NCI-H69 (cell line): ENCODE data around the gene PEX10.
"Not testable (repeated sequence)": the region's sequence is repeated elsewhere in the genome, so short reads cannot be mapped to it uniquely, and the experiment has no call there.

ENCODE experiments used
- DNase-seq: peaks from one replicate; lab custom pipeline; 2025; lab: John Stamatoyannopoulos, UW

Gene PEX10

DNA sequence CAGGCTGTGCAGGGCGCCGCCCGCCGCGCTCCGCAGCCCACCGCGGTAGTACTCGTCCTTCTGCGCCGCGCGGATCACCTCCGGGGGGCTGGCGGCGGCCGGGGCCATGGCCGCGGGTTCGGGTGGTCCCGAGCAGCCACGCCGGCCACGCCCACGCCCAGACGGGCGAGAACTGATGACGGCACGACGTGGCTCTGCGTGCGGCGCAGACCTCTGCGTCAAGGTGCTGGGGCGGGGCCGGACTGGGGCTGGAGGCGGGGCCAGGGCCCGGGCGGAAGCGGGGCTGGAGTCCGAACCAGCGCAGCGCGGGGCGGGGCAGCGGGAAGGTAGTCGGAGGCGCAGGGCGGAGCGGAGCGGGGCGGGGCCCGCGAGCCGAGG lies at the start of gene PEX10:
PEX10 (minus strand) TSS at position 170 of the 378 bp plus-strand sequence; CDS start at position 108, 62 bp downstream.
- DNase-seq, result peak; percentile 94

- DNase-seq, result no peak
Observed at GRCh38 chr1:2460996-2461751, 48.8 kb upstream of the PEX10 start.

GRCh38 chr1:2460203-2460602 lies 47.8 kb upstream of the PEX10 start:
- peak; percentile 39 for DNase-seq

GRCh38 chr1:2459757-2460156 lies 47.4 kb upstream of the PEX10 start:
- no peak for DNase-seq

GRCh38 chr1:2459102-2459753 lies 46.9 kb upstream of the PEX10 start:
- DNase-seq, result not testable (repeated sequence)

DNA sequence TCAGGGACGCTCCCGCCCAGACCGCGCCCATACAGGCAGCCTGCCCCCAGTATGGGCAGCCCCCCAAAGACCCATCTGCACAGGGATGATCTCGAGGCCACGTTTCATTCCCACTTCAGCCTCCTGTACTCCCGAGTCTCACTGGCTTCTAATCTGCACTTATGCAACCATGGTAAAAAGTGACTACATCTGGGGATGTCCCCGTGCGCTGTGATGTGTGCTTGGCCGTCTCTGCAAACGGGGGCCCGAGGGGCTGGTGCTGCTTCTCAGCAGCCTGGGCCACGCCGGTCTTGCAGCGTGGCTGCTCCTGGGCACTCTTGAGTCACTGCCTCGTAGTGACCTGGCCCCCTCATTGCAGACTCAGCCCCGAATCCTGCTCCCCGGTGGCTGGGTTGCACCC lies 46.3 kb upstream of the PEX10 start:
- DNase-seq, result no peak

DNA sequence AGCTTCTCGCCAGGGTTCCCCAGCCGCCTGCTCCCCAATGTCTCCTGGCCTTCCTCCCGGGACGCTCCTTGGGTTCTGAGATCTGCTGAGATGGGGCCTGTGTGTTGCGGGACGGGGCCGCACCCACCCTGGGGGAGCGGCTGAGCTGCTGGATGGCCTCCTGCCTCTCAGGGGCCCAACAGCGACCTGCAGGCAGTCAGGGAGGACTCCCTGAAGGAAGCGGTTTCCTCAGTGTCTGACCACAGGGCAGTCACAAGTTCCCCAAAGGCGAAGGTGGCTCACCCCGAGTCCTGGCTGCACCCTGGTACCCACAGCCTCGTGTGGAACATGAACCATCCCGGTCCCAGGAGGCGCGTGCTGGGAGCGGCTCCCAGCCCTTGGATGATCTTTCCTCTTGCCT lies 45.1 kb upstream of the PEX10 start:
- no peak for DNase-seq

DNA sequence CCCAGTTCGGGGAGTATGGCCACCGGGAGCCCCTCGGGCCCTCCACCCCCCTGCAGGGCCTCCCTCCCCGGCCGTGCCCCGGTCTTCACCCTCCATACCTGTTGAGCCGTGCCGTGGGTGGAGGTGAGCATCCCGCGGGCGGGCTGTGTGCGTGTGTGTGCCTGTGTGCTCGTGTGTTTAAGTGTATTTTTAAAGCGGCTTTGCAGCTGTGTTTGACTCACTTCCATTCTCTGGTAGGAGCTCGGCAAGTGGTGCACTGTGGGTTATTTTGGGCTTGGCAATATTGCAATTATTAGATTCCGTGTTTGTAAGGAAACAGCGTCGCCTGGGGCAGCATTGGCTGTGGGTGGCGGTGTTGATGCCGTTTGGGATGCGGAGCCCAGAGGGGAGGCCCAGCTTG lies 43.4 kb upstream of the PEX10 start:
- DNase-seq, result peak; percentile 52

GRCh38 chr1:2454227-2454626 lies 41.9 kb upstream of the PEX10 start:
- DNase-seq, result no peak

- DNase-seq, result no peak
Observed at GRCh38 chr1:2452932-2453315, 40.6 kb upstream of the PEX10 start.

DNA sequence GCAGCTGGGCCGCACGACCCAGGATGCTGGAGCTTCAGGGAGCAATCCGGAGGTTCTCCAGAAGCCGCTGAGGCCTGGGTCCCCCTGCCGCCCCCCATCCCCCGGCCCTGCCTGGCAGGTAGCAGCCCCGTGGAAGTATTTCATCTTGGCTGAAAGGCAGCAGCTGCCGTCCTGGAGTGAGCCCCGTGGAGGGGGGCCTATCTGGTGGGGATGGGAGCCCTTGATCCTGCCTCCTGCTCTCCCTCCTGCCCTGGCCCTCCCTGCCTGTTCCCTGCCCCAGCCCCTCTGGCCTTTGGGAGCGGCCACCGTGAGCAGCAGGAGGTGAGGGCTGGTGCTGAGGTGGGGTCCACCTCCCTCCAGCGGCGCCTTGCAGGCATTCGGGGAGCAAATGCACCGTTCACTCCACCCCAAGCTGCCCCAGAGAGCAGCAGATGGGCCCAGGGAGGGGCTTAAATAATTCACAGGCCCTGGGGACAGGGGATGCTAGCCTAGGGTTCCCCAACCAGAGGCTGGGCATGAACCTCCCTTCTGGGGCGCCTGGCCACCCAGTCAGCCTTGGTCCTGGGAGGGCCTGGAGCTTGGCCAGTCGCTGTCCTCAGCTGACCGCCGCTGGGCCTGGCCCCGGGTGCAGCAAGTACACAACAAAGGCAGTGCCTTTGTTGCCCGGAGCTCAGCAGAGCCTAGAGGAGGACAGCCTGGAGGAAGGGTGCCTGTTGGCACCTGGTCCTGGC lies 40.0 kb upstream of the PEX10 start:
- peak; percentile 16 for DNase-seq

DNA sequence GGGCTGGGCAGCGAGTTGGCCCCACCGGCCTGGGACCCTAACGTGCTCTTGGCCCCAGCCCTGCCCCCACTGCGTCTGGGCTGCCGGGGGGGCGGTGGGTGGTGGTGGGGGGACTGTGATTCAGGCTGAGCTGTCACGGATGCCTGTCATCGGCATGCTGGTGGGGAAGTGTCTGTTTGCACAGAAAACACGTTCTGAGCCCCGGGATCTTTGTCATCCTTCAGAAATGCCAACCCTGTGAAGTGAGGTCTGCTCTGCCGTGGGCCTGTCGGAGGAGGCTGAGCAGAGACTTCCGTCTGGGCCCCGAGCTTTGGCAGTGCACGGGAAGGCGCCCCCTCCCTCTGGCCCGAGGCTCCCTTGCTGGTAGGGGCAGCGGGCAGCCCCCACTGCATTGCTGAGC lies 39.4 kb upstream of the PEX10 start:
- no peak for DNase-seq

- DNase-seq, result no peak
Observed at GRCh38 chr1:2449636-2450454, 37.5 kb upstream of the PEX10 start.

DNA sequence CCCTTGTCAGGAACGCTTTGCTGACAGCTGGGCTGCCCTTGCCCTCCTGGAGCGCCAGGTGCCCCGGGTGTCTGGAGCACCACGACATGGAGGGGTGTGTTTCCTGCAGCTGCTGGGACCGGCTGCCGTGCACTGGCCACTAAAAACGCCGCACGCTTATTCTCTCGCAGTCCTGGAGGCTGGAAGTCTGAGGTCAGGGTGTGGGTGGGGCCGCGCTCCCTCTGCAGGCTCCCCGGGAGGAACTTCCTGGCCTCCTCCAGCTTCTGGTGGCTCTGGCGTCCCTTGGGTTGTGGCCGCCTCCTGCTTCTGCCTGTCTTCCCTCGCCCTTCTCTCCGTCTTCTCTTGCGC lies 35.7 kb upstream of the PEX10 start:
- no peak for DNase-seq

GRCh38 chr1:2447276-2448097 lies 35.1 kb upstream of the PEX10 start:
- DNase-seq, result no peak

- no peak for DNase-seq
Observed at GRCh38 chr1:2446861-2447260, 34.5 kb upstream of the PEX10 start.

GRCh38 chr1:2446394-2446793 lies 34.0 kb upstream of the PEX10 start:
- peak; percentile 37 for DNase-seq

GRCh38 chr1:2445823-2446215 lies 33.5 kb upstream of the PEX10 start:
- DNase-seq, result no peak

- peak; percentile 33 for DNase-seq
Observed at GRCh38 chr1:2445162-2445822, 32.9 kb upstream of the PEX10 start.

DNA sequence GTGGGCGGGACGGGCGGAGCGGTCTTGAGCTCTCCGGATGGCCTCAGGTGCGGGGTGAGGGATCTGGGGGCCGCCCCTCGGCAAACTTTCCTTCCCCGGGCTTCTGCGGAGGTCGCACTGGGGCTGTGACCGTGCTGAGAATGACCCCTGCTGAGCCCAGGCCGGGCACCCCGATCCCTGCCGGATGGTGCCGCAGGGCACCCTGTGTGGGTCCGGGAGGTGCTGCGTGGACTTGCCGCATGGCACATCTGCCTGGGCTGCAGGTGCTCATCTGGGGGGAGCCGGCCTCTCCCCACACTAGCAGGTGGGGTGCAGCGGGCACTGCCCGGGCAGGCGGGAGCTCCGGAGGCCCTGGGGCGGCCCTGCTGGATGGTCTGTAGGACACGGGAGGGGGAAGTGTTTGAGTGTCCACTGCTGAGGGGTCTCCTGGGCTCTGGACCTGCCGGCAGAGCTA lies 31.8 kb upstream of the PEX10 start:
- no peak for DNase-seq
